Gastrocnemius medialis (tissue), 4 donors: ENCODE results near the gene IRX3. TPM values are rescaled to one million over a fixed set of nuclear protein-coding genes. Genes with fewer than 3 reads are reported as not detected.
A peak's percentile ranks its signal among the peaks of the same experiment; 100 is the strongest.

Source experiments
- ATAC-seq, 2 donors: fragments of 150-250 bp; one replicate each; pipeline ENCODE4 v1.9.1; 2016
- DNase-seq, 2 donors: peaks; one replicate each; pipeline ENCODE4 v3.0.0-alpha.2; 2019
- H3K27ac ChIP-seq, 4 donors: fragments of 200-600 bp; sonication (generic); 1 replicate in 1 of 4; 2 replicates in 3 of 4; pipeline ENCODE4 v1.5.1; 2016 to 2018; ENCODE audit warnings: mild to moderate bottlenecking in 2 of 4, moderate library complexity in 1 of 4
- H3K27me3 ChIP-seq, 3 donors: fragments of 200-600 bp; sonication (generic) in 2 of 3; 1 replicate in 1 of 3; 2 replicates in 2 of 3; pipeline versions ENCODE4 v1.5.1 to v1.6.0; 2016 to 2019; ENCODE audit warnings: mild to moderate bottlenecking in 1 of 3, moderate library complexity in 1 of 3
- H3K36me3 ChIP-seq, 2 donors: fragments of 200-600 bp; sonication (generic) in 1 of 2; one replicate each; pipeline ENCODE4 v1.5.1; 2017 to 2018
- H3K4me1 ChIP-seq, 2 donors: fragments of 200-600 bp; sonication (generic) in 1 of 2; one replicate each; pipeline ENCODE4 v1.5.1; 2016 to 2017; ENCODE audit warnings: mild to moderate bottlenecking in 2 of 2
- H3K4me3 ChIP-seq, 4 donors: fragments of 200-600 bp; sonication (generic) in 3 of 4; 1 replicate in 1 of 4; 2 replicates in 3 of 4; pipeline ENCODE4 v1.5.1; 2016 to 2019; ENCODE audit warnings: mild to moderate bottlenecking in 2 of 4
- H3K9me3 ChIP-seq, 3 donors: fragments of 200-600 bp; sonication (generic) in 2 of 3; 1 replicate in 1 of 3; 2 replicates in 2 of 3; pipeline ENCODE4 v1.5.1; 2016 to 2019
- POLR2A ChIP-seq, 2 donors: fragments of 450-650 bp; IDR thresholded peaks; one replicate each; pipeline ENCODE4 v1.6.1; 2017; ENCODE audit warnings: antibody characterized with exemption in 2 of 2, mild to moderate bottlenecking in 2 of 2, moderate library complexity in 2 of 2
- in situ Hi-C, 4 donors: fragments of 200-750 bp; cut with MboI; loops; one replicate each; pipeline versions ENCODE4 v1.15.0 to v1.8.0; 2017; ENCODE audit warnings: low sequenced_read_pairs in 4 of 4
- intact Hi-C: fragments of 100-400 bp; cut with DNase I; formaldehyde crosslinking; loops from one replicate; pipeline ENCODE4 v1.15.1; 2023; ENCODE audit warnings: low total_unique reads
- total RNA-seq, 4 donors: library from RNA; depleted of rRNA; stranded (reverse); fragments of >200 nt; gene quantifications; one replicate each; pipeline versions ENCODE4 v1.1.0 to v1.2.3, GENCODE V29; 2016
- TF ChIP-seq, protein P1 (sequence below), 5 experiments: fragments of 450-650 bp in 3 of 5; fragments of 200-600 bp in 2 of 5; sonication (generic) in 2 of 5; IDR thresholded peaks in 4 of 5; conservative IDR thresholded peaks in 1 of 5; 1 replicate in 4 of 5; 2 replicates in 1 of 5; pipeline ENCODE4 v1.5.1; 2016 to 2019; ENCODE audit warnings: antibody characterized with exemption in 5 of 5, mild to moderate bottlenecking in 3 of 5, moderate library complexity in 3 of 5

IRX3 gene
- total RNA-seq, 4 donors from 2014 or later, result 3.5 to 40.6 (median 12.0) TPM

DNA sequence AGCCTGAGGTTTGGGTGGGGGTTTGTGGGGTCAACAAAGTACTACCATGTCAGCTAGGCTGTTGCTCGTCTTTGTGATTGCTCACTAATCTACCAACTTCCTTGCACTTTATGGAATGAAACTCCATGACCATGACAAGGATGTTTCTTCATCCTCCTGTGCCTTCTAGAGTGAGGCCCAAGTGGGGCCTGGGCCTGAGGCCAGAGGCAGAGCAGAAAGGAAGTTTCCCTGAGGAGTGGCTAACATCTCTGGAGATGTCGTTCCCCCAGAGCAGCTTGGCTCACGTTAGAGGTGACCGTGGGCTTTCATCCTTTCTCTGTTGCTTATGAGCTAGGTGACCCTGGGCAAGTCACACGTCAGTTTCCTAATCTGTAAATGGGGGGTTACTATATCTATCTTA lies 41.0 kb upstream of the IRX3 start:
- Histone ChIP-seq H3K9me3 (no peaks in the 10 kb centered on the region), H3K27ac (no peak overlapping the region), H3K4me3 (no peak overlapping the region), H3K36me3 (no peaks in the 10 kb centered on the region), H3K4me1 (peaks cover 0 to 15% of the 10 kb centered on the region in 2 donors), H3K27me3 (no peaks in the 10 kb centered on the region)
- in situ Hi-C loops (no loop called here), intact Hi-C loops (no loop called here)
- no peak for ATAC-seq
- TF ChIP-seq POLR2A (IDR thresholded peaks at IDR 0.05), result no peak
- TF ChIP-seq, protein P1, sequence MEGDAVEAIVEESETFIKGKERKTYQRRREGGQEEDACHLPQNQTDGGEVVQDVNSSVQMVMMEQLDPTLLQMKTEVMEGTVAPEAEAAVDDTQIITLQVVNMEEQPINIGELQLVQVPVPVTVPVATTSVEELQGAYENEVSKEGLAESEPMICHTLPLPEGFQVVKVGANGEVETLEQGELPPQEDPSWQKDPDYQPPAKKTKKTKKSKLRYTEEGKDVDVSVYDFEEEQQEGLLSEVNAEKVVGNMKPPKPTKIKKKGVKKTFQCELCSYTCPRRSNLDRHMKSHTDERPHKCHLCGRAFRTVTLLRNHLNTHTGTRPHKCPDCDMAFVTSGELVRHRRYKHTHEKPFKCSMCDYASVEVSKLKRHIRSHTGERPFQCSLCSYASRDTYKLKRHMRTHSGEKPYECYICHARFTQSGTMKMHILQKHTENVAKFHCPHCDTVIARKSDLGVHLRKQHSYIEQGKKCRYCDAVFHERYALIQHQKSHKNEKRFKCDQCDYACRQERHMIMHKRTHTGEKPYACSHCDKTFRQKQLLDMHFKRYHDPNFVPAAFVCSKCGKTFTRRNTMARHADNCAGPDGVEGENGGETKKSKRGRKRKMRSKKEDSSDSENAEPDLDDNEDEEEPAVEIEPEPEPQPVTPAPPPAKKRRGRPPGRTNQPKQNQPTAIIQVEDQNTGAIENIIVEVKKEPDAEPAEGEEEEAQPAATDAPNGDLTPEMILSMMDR (IDR thresholded peaks at IDR 0.05 in 4 of 5, conservative IDR thresholded peaks at IDR 0.05 in 1 of 5), result no peak
- DNase-seq, result no peak

- no peak overlapping the region for H3K4me3 ChIP-seq
- H3K27ac ChIP-seq, result peak overlapping the region in 1 of 4 donors; percentile 60
- intact Hi-C loops (no loop called here), in situ Hi-C loops (no loop called here)
- peaks cover 0 to 15% of the 10 kb centered on the region in 2 donors for H3K4me1 ChIP-seq
- TF ChIP-seq, protein P1 (IDR thresholded peaks at IDR 0.05 in 4 of 5, conservative IDR thresholded peaks at IDR 0.05 in 1 of 5), result no peak
- peak in 1 of 2 donors; percentile 9 for TF ChIP-seq POLR2A (IDR thresholded peaks at IDR 0.05)
- no peaks in the 10 kb centered on the region for H3K9me3 ChIP-seq
- no peak for DNase-seq
- no peaks in the 10 kb centered on the region for H3K36me3 ChIP-seq
- peak; percentile 68 for ATAC-seq
- no peaks in the 10 kb centered on the region for H3K27me3 ChIP-seq
Measured at GRCh38 chr16:54326266-54326662, 39.7 kb upstream of the IRX3 start.

DNA sequence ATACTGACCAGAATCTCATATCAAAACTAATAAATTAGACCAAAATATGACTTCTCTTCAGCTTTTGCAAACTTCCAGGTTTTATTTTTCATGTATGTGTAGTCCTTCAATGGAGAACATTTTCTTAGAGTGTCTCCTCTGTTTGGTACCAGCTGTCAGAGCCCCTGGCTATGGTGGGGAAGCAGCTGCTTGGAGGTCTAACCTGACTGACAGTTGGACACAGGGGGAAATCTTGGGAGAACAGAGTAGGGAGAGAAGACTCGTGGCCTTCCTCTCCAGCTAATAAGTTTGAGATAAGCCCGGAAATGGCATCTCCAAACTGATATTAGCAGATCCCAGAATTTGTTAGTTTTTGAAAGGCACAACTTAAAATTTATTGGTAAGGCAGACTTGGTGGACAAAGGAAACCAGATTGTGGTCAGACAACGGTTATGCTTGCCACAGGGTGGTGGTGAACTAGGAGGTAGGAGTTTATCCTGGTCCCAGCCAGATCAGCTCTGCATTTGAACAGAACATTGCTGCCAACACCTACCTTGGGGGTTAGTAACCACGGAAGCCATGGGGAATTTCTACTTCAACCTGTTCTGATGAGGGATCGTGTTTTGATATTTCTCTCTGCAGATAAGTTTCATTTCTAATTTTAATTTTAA lies 39.2 kb upstream of the IRX3 start:
- no peaks in the 10 kb centered on the region for H3K9me3 ChIP-seq
- peak overlapping the region in 1 of 4 donors; percentile 60 for H3K27ac ChIP-seq
- ATAC-seq (no peak), DNase-seq (no peak)
- no peaks in the 10 kb centered on the region for H3K36me3 ChIP-seq
- in situ Hi-C loops, result no loop called here
- intact Hi-C loops, result no loop called here
- TF ChIP-seq, protein P1 (IDR thresholded peaks at IDR 0.05 in 4 of 5, conservative IDR thresholded peaks at IDR 0.05 in 1 of 5), result no peak
- no peak for TF ChIP-seq POLR2A (IDR thresholded peaks at IDR 0.05)
- H3K4me1 ChIP-seq, result peaks cover 0 to 15% of the 10 kb centered on the region in 2 donors
- H3K4me3 ChIP-seq, result no peak overlapping the region
- no peaks in the 10 kb centered on the region for H3K27me3 ChIP-seq

GRCh38 chr16:54324716-54325115 lies 38.1 kb upstream of the IRX3 start:
- no peak for TF ChIP-seq POLR2A (IDR thresholded peaks at IDR 0.05)
- TF ChIP-seq, protein P1 (IDR thresholded peaks at IDR 0.05 in 4 of 5, conservative IDR thresholded peaks at IDR 0.05 in 1 of 5), result no peak
- Histone ChIP-seq H3K36me3 (no peaks in the 10 kb centered on the region), H3K9me3 (no peaks in the 10 kb centered on the region), H3K27me3 (no peaks in the 10 kb centered on the region), H3K4me1 (peaks cover 0 to 15% of the 10 kb centered on the region in 2 donors), H3K4me3 (no peak overlapping the region), H3K27ac (no peak overlapping the region)
- intact Hi-C loops, result no loop called here
- in situ Hi-C loops, result no loop called here
- DNase-seq, result no peak
- ATAC-seq, result no peak
